Progenitor cell of endocrine pancreas (in vitro differentiated cells): Measurements from ENCODE around the gene MROH9. TPM values are rescaled to one million over a fixed set of nuclear protein-coding genes. Genes with fewer than 3 reads are reported as not detected.

Experiments used
- DNase-seq: peaks from one replicate; pipeline ENCODE4 v3.0.0; 2021; ENCODE audit warnings: low spot score; ENCODE audit not compliant: unreplicated experiment
- H3K27ac Mint-ChIP-seq: 2 replicates; pipeline ENCODE4 v1.8.0; 2021; ENCODE audit warnings: mild to moderate bottlenecking, moderate library complexity, mixed read lengths
- H3K27me3 Mint-ChIP-seq: 2 replicates; pipeline ENCODE4 v1.8.0; 2021; ENCODE audit warnings: mixed read lengths
- H3K36me3 Mint-ChIP-seq: 2 replicates; pipeline ENCODE4 v1.8.0; 2022; ENCODE audit warnings: mixed read lengths; ENCODE audit not compliant: insufficient read depth
- H3K4me1 Mint-ChIP-seq: 2 replicates; pipeline ENCODE4 v1.8.0; 2021; ENCODE audit warnings: low read depth, mixed read lengths
- H3K4me3 Mint-ChIP-seq: 2 replicates; pipeline ENCODE4 v1.8.0; 2021; ENCODE audit warnings: low read depth, mild to moderate bottlenecking, moderate library complexity, mixed read lengths
- H3K9me3 Mint-ChIP-seq: 2 replicates; pipeline ENCODE4 v1.8.0; 2021; ENCODE audit warnings: low read depth, mixed read lengths
- microRNA-seq: library from miRNA; unstranded; fragments of <30 nt; microRNA quantifications from one replicate; pipeline ENCODE4 v1.1.0, GENCODE V29; 2020; ENCODE audit warnings: borderline number of aligned reads; ENCODE audit not compliant: unreplicated experiment
- total RNA-seq: library from RNA; stranded (reverse); gene quantifications from 2 replicates; pipeline ENCODE4 v1.2.1, GENCODE V29; 2021
- TF ChIP-seq, protein P1 (sequence below): fragments of 200-600 bp; sonication (generic); IDR thresholded peaks from one replicate; pipeline ENCODE4 v1.5.0; 2021; ENCODE audit warnings: antibody characterized with exemption, mild to moderate bottlenecking; ENCODE audit not compliant: unreplicated experiment

The MROH9 gene
- total RNA-seq, 1 donor from 2014 or later, result not detected

DNA sequence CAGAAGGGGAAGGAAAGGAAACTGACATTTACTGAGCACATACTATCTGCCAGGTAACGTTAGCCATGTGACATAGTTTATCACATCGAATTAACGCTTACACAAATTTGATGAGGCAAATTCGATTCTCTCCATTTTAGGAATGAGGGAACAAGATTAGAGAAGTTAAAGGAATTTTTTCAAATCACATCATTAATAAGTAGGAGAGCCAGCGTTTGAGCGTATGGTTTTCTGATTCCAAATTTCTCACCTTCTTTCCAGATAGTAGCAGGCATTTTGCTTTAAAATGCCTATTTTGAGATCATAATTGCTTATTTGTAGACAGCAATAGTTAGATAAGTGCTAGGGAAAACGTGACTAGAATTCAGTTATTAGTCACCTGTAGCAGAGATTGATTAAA lies 174.6 kb downstream of the MROH9 start:
- no peak for DNase-seq
- Mint-ChIP-seq H3K9me3 (peaks cover 6% of the 10 kb centered on the region), H3K4me1 (peaks cover 2% of the 10 kb centered on the region), H3K4me3 (no peak overlapping the region), H3K36me3 (no peaks in the 10 kb centered on the region), H3K27me3 (no peaks in the 10 kb centered on the region), H3K27ac (no peak overlapping the region)
- TF ChIP-seq, protein P1, sequence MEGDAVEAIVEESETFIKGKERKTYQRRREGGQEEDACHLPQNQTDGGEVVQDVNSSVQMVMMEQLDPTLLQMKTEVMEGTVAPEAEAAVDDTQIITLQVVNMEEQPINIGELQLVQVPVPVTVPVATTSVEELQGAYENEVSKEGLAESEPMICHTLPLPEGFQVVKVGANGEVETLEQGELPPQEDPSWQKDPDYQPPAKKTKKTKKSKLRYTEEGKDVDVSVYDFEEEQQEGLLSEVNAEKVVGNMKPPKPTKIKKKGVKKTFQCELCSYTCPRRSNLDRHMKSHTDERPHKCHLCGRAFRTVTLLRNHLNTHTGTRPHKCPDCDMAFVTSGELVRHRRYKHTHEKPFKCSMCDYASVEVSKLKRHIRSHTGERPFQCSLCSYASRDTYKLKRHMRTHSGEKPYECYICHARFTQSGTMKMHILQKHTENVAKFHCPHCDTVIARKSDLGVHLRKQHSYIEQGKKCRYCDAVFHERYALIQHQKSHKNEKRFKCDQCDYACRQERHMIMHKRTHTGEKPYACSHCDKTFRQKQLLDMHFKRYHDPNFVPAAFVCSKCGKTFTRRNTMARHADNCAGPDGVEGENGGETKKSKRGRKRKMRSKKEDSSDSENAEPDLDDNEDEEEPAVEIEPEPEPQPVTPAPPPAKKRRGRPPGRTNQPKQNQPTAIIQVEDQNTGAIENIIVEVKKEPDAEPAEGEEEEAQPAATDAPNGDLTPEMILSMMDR, result no peak

DNA sequence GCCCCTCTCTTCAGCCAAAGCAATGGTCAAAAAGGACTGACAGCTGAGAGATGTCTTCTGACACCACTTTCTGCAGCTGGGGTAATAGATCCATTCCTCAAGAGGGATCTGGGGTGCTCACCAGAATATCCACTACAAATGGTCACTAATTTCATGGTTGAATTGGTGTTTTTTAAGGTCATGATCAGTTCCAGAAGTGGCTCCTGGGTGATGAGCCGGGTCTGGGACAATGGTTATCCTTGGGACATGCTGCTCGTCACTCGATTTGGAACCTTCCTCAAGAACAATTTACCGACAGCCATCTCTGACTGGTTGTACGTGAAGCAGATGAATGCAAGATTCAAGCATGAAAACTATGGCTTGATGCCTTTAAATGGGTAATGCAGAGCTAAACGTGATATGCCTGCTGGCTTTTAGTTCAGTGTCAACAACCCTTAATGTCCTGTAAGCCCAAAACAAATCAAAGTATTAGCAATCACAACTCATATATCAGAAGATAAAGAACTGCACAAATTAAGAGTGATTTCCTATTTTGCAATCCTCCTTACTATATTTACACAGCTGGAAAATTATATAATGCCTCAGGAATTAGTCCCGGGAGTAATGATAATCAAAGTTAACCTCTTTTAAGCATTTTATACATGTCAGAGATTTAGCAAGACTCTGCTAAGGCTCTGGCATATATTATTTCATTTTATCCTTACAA lies 175.4 kb downstream of the MROH9 start:
- TF ChIP-seq, protein P1, result no peak
- H3K9me3 Mint-ChIP-seq, result peaks cover 3% of the 10 kb centered on the region

DNA sequence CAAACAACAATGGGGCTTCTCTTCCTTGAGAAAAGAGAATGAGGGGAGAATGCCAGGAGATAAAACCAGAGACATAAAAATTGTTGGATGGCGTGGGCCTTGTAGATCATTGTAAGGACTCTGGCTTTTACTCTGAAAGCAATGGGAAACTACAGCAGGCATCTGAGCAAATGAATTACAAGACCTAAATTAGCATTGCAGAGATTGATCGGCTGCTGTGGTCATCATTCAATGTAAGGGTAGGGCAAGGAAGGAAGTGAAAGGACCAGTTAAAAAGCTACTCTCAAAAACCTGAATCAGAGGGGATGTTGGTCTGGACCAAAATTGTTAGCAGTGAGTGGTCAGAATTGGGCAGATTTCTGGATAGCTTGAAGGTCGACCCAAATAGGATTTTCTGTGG lies 176.8 kb downstream of the MROH9 start:
- H3K36me3 Mint-ChIP-seq, result no peaks in the 10 kb centered on the region
- H3K4me1 Mint-ChIP-seq, result peaks cover 2% of the 10 kb centered on the region
- no peak for DNase-seq
- H3K4me3 Mint-ChIP-seq, result no peak overlapping the region
- H3K27me3 Mint-ChIP-seq, result no peaks in the 10 kb centered on the region
- TF ChIP-seq, protein P1, result no peak
- H3K27ac Mint-ChIP-seq, result no peak overlapping the region
- H3K9me3 Mint-ChIP-seq, result peaks cover 3% of the 10 kb centered on the region

More for the DNA sequence above, 175.4 kb downstream of the MROH9 start:
- Mint-ChIP-seq H3K27me3 (no peaks in the 10 kb centered on the region), H3K4me3 (no peak overlapping the region), H3K4me1 (peaks cover 2% of the 10 kb centered on the region), H3K27ac (no peak overlapping the region), H3K36me3 (no peaks in the 10 kb centered on the region)
- no peak for DNase-seq

DNA sequence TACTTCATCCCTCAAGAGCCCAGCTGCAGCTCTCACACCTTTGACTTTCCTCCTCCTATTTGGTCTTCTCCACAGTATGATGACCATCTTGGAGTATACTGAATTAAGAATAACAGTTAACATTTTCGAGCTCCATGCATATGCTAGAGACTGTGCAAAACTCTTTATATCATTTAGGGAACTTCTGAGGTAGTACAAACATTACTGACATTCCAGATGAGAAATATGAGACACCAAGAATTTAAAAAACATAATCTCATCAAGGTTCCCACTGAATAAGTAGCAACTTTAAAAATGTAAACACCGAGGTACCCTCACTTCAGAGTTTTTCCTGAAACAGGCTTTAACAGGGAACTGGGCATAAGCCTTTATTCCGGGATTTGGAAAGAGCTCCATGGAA lies 178.0 kb downstream of the MROH9 start:
- Mint-ChIP-seq H3K27ac (no peak overlapping the region), H3K4me3 (no peak overlapping the region)

More for the DNA sequence above, 178.0 kb downstream of the MROH9 start:
- TF ChIP-seq, protein P1, result no peak
- H3K9me3 Mint-ChIP-seq, result peaks cover 3% of the 10 kb centered on the region
- DNase-seq, result no peak
- peaks cover 2% of the 10 kb centered on the region for H3K4me1 Mint-ChIP-seq
- no peaks in the 10 kb centered on the region for H3K36me3 Mint-ChIP-seq
- no peaks in the 10 kb centered on the region for H3K27me3 Mint-ChIP-seq

Small RNA genes lying within 50 kb of the gene (microRNA-seq; reads per million reads assigned to microRNA genes)
- not detected for gene MIR1295A
- gene MIR1295B, result not detected

Other genes starting within 250 kb of the MROH9 start
- gene FMO3, start 155.4 kb downstream of the MROH9 start, total RNA-seq, result not detected in 2 replicates
- not detected in 2 replicates for gene FMO2, start 249.8 kb downstream of the MROH9 start, total RNA-seq